GM18520 (cell line): ENCODE measurements around the gene HSD17B14.
"Not testable (repeated sequence)": the region's sequence is repeated elsewhere in the genome, so short reads cannot be mapped to it uniquely, and the experiment has no call there.

Experiments used
- ATAC-seq: cut with Tn5 transposase; IDR thresholded peaks from one replicate; pipeline ENCODE4 v1.9.1; 2021; ENCODE audit not compliant: unreplicated experiment

HSD17B14 gene

DNA sequence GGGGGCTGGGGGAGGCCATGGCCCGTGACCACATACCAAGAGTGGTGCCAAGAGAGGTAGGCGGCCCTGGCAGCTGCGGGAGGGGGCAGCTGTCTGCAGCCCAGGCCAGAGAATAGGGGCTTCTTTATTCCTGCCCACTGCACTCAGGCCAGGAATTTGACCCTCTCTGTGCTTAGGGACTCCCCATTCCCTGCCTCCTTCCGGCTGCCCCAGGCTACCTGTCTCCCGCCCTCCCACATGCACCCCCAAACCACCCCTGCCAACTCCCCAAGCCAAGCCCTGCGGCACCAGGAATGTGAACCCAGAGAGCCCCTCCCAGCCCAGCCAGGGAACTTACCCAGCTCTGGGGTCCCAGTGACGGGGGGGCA lies 31.4 kb upstream of the HSD17B14 start:
- ATAC-seq: no peak

DNA sequence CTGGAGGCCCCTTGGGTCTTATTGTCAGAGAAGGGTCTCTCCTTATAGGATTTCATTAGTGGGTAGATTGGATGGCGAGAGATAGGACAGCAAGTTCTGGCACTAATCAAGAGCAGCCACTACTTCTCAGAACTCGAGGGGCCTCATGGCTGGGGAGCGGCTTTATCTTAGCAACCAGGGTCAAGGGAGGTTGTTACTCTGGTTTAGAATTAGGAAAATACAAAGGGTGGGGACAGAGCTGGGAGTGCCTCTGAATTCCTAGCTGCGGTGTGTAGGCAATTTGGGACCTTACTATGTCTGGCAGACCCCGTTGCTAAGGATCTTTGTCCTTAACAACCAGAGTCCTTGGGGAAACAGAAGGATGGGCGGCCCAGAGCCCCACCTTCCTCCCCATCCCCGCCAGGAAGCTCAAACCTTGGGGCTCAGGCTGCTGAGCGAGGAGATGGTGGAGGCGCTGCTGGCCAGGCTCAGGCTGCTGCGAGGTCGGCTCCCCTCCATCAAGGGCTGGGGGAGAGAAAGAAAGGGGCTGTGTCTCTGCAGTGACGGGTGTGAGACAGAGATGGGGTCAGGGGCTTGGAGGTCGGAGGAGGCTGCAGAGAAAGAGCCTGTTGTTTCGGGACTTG lies 30.9 kb upstream of the HSD17B14 start:
- no peak for ATAC-seq

DNA sequence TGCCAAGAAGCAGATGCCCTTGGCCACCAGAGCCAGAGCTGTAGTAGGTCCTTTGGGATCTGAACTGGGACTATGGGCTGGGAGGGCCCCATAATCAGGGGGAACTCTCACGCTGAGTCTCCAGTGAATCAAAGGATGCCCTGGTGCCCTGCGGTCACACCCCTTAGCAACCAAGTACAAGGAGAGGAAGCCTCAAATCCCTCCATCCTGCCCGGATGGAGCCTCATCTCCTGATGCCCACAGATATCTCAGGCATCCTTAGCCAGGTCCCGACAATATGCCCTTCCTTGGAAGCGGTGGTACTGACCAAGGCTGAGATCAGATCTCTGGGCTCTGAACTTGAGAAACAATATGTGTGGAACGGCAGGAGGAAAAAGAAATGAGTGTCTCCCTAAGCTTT lies 30.4 kb upstream of the HSD17B14 start:
- ATAC-seq: no peak

DNA sequence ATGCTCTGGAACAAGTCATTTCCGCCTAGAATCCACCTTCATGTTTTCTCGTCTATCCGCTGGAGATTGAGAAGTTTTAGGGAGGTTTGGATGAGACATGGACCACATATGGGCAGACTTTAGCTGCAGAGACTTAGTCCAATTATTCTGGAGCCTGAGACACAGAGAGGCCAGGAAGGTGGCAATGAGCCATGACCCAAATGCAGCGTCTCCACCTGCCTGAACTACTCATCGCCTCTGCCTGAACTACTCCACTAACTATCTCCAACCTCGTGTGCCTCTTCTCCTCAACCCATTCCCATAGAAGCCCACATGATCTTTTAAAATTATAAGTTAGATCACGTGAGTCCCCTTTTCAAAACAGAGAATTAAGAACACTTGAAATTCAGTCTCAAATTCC lies 26.5 kb upstream of the HSD17B14 start:
- no peak for ATAC-seq

DNA sequence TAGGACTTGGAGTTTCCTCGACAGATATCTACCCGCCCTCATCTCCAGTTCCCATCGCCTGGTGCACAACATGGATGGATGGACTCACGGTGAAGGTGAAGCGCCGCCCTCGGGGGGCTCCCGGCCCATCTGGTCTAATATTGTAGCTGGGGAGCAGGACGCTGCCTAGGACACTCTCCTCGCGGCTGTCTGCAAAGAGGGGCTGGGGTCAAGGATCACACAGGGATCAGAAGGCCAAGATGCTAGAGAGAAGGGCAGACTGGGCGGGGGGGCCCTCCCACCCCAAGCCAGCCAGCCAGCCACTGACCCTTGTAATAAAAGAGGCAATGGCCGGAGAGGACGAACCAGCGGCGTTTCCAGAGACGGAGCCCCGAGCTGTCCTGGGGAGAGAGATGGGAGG lies 25.0 kb upstream of the HSD17B14 start:
- no peak for ATAC-seq

DNA sequence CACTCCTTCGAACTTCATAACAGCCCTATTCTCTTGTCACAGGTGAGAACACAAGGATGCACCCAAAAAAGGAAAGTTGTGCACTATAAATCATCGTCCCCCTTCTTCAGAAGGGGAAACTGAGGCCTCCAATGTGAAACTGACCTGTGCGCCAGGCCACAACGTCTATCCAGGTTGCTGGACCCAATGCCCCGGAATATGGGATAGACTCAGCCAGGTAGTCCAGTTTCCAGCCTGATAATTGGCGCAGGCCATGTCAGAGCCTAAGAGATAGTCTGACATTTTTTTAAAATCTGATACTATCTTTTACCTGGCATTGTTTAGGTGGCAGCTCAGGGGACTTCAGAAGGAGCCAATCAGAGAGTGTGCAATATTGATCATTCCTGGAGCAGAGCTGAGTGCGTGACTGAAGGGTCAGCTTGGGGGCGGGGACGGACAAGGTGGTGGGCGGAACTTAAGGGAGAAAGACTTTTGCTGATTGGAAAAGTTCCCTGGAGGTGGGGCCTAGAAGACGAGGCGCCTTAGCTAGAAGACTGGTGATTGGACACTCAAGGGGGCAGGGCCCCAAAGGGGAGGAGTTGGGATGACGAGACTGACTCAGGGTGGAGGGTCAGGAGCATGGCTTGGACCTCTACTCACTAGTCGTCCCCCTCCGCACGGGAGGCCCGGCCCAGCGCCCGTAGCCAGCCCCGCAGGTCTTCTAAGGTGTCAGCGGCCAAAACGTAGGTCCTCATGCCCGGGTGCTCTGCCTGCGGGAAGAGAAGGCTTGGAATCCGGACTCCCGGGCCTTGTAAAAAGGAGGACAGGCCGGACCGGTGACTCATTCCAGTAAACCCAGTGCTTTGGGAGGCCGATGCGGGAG lies 23.7 kb upstream of the HSD17B14 start:
- no peak for ATAC-seq

DNA sequence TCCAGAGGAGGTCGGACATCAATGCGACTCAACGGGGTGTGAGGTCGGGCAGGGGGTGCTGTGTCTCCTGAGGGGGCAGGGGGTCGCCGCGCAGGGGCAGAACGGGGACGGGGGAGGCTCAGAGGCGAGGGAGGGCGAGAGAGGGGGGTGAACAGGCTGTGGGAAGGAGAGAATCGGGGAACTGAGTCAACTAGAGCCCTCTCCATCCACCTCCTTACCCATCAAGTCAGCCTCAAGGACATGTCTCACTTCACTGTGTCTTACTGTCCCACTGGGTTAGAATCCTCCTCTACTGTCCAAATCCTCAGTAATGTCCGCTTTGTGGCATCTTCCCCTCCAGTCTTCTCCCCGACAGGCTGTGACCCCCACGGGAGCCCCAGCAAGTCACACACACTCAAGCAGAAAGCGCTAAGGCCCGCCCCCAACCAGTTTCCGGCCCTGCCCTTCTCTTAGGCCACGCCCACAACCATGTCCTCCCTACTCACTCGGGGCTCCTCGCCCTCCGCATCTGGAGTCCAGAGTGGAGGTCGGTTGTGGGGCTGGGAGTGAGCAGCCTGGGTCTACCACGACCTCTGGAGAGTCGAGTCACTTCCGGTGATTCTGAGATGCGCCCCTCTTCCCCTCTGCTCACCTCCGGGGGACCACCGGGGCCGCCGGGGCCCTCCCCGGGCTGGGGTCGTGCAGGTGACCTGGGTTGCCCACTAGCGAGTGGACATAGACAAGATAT lies 22.9 kb upstream of the HSD17B14 start:
- no peak for ATAC-seq

DNA sequence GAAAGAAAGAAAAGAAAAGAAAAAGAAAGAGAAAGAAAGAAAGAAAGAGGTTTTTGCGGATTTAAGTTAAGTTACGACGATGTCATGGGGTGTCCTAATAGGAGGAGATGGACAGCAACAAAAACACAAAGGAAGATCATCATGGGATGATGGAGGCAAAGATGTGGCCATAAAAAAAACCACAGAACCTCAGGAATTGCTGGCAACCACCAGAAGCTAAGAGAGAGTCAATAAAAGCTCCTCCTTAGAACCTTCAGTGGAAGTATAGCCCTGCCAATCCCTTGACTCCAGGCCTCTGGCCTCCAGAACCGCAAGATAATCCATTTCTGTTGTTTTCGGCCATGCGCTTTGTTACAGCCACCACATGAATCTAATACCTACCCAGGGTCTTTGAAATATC lies 20.6 kb upstream of the HSD17B14 start:
- ATAC-seq: no peak

DNA sequence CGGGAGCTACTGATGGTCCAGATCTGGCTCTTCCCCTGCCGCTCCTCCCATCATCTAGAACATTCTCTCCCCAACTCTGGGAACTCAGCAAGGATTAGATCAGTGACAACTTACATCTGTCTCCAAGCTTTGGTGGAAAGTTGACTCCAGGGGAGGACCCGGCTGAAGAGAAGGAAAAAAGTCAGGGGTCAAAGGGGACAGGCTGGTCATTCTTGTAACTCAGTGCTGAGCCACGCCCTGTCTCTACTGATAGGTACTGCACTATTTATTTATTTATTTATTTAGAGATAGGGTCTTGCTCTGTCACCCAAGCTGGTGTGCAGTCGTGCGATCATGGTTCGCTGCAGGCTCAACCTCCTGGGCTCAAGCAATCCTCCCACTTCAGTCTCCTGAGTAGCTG lies 17.8 kb upstream of the HSD17B14 start:
- ATAC-seq: no peak

DNA sequence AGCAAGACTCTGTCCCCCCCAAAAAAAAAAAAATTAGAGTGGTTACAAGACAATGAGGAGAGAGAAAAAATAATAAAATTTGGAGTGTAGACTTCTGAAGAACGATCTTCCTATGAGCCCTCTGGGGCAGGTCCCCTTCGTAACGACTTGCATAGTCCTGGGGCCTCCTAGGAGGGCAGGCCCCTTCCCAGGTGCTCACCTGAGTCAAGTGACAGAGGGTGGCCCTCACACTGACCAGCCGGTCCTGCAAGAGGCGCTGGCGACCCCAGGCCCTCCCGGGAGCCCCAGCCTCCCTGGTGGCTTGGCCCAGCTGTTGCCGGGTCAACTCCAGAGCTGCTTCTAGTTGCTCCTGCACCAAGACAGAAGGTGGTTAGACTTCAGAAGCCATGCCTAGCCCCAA lies 17.2 kb upstream of the HSD17B14 start:
- ATAC-seq: no peak

DNA sequence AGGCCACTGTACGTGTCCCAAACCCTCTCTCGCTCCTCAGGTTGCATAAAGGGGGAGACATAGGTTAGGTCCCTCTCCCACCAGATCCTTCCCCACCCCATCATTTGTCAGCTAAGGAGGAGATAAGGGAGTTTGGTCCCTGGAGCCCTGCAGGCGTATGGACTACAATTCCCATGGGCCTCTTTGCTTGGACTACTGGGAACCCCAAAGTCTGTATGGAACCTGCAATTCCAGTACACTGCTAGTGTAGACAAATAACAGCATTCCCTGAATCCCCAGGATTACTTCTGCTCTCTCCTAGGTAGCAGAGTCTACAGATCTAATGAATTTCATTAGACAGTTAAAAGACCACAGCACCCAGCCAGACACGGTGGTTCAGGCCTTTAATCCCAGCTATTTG lies 16.0 kb upstream of the HSD17B14 start:
- no peak for ATAC-seq

DNA sequence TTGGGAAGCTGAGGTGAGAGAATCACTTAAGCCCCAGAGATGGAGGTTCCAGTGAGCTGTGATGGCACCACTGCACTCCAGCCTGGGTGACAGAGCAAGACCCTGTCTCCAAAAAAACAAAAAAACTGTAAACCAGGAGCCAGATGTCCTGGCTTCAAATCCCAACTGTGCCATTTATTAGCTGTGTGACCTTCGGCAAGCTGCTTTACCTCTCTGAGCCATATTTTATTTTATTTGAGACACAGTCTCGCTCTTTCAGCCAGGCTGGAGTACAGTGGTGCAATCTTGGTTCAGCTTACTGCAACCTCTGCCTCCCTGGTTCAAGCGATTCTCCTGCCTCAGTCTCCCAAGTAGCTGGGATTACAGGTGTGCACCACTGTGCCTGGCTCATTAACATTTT lies 10.4 kb upstream of the HSD17B14 start:
- not testable (repeated sequence) for ATAC-seq

DNA sequence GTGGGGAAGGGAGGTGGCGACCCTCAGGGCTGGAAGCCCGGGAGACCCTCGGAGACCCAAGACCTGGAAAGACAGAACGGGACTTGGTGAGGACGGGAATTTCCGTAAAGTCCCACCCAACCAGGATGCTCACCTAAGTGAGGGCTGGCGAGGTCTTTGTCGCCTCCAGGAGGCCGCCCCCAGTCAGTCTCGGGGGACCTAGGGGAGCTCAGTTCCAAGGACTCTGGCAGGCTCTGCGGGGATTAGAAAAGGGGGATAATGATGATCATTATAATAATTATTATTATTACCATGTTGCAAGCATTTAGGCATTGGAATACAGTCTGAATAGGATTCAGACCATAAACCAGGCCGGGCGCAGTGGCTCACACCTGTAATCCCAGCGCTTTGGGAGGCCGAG lies 9.1 kb upstream of the HSD17B14 start:
- no peak for ATAC-seq

DNA sequence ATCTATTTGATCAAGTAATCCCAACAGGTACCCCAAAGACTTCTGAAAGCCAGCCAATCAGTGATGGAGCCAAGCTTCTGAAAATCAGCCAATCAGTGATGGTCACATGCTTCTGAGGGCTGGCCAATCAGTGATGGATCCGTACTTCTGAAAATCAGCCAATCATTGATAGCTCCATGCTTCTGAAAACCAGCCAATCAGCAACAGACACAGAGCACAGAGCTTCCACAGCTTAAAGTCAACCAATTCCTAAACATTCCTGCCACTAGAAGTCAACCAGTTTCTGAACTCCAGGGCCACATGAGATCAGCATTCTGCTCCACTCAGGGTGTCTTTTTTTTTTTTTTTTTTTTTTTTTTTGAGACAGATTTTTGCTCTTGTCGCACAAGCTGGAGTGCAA lies 8.2 kb upstream of the HSD17B14 start:
- ATAC-seq: no peak

DNA sequence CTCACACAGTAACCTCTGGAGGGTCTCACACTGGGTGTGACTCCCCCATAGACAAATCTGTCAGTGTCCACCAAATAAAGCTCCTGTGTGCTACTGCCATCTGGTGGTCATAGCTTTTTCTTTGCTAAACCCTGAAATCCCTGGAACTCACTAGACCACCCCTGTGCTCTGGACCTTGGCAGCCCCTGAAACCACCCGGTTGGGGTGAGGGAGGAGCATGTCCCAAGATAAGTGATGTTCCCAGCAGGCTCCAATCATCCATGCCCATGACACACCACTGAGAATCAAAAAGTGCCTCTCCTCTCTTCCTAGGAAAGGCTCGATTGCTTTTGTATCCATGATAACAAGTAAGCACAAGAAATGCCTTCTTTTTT lies 6.5 kb upstream of the HSD17B14 start:
- ATAC-seq: no peak

DNA sequence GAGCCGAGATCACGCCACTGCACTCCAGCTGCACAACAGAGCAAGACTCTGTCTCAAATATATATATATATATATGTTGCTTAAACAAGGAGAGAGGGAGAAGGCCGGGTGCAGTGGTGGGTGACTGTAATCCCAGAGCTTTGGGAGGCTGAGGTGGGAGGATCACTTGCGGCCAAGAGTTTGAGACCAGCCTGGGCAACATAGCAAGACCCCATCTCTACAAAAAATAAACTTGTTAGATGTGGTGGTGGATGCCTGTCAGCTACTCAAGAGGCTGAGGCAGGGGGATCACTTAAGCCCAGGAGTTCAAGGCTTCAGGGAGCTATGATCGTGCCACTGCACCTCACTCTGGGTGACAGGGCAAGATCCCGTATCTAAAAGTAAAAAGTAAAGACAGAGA lies 5.3 kb upstream of the HSD17B14 start:
- no peak for ATAC-seq

DNA sequence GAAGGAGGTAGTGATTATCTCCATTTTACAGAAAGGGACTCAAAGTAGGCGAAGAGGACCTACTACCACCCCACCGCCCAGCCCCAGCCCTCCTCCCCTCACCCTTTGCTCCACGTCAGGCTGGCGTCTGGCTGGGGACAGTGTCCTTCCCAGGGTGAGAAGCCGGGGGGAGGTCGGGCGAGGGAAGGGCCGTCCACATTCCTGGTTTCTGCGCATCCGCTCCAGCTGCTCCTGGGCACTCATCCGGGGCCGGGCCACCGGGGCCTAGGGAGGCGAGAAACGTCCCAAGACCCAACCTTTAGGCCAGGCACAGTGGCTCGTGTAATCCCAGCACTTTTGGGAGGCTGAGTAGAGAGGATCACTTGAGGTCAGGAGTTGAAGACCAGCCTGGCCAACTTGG lies 4.8 kb upstream of the HSD17B14 start:
- ATAC-seq: no peak

DNA sequence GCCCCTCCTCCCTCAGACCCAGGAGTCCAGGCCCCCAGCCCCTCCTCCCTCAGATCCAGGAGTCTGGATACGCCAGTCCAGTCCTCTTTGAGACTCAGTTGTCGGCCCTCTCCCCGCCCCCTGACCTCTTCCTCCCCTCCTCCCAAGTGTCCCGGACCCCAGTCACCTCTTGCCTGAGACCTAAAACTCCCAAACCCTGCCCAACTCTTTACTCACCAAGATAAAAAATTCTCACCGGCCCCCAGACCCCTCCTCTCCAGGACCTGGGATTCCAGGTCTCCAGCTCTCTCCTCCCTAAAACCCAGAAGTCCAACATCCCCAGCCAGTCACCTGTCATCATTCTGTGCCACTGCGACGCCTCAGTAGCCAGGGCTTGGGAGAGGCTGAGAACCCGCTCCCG lies 1.4 kb upstream of the HSD17B14 start:
- ATAC-seq: no peak

DNA sequence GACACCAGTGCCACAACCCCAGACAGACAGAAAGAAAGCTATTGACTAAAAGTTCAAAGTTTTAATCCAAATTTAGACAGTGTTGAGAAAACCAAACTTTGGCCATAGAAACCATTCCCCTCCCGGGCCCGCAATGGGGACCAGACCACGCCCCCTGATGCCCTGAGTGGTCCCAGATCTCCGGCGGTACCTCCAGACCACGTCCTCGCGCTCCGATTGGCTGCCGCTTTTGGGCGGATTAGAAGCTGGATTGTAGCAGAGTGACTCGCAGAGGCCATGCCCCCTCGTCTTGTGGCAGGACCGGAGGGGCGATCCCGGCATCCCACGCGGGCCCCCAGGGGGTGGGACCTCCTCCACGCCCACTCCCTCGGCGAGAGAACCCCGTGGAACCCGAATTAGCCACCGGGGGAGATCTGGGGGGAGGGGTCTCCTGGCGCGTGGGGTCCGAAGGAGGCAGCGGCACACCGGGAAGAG lies 797 bp upstream of the HSD17B14 start:
- peak; percentile 68 for ATAC-seq

DNA sequence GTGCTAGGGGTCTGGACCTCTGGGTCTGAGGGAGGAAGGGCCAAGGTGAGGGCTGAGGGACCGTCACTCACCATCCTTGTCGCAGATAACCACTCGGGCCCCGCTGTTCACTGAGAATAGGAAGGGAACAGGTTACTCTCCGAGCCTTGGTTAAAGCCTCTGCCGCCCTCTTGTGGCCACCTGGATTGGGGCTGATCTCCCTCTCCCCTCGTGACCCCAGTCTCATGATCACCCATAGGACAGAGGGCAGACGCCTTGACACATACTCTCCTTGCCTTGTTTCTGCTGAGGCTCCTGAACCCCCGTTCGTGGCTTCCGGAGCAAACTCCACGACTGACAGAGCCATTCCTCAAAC lies 580 bp downstream of the HSD17B14 start:
- ATAC-seq: no peak

DNA sequence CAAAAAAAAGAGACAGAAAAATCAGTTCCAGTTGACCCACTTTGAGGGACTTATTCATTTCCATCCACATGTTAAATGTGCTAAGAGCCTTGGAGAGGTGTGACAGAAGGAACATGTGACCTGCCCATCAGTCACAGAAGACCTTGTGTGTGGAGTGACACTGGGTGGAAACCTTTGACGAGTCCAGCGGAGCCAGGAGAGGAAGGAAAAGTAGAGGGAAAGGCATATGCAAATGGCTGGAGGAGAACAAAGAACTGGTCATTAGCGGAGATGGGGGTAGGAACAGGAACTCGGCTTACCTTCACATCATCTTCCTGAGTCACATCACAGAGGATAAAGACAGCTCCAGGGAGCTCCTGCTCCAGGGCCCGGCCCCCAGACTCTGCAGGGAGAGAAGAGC lies 2.3 kb downstream of the HSD17B14 start:
- ATAC-seq: no peak

DNA sequence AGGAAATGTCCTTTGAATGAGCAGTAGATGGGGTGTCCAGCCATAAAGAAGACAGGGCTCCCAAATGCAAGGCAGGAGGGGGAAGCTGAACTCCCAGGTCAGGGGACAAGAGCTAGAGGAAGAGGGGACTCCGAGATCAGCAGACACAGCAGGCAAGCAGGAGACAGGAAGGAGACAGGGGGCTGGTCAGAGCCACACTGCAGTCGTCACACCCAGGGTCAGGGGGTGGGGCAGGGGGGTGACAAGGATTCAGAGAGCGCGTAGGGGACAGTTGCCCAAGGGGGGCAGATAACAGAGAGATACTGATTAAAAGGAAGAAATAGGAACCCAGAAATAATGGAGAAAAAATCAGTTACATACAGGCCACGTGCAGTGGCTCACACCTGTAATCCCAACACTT lies 3.2 kb downstream of the HSD17B14 start:
- ATAC-seq: no peak
